Lung (tissue), 12 donors: ENCODE measurements around the gene CCR3. TPM values are rescaled to one million over a fixed set of nuclear protein-coding genes. Genes with fewer than 3 reads are reported as not detected.

Experiments
- ATAC-seq: fragments of 200-7000 bp; cut with Tn5 transposase; one replicate; pipeline ENCODE4 v1.9.1; 2020; ENCODE audit warnings: moderate number of reproducible peaks; ENCODE audit not compliant: insufficient read depth, low FRiP score
- DNase-seq, 3 donors: peaks; one replicate each; pipeline ENCODE4 v3.0.0-alpha.2; 2013 to 2017
- H3K27ac ChIP-seq, 2 donors: one replicate each; pipeline ENCODE4 v1.5.1; 2013; ENCODE audit warnings: mild to moderate bottlenecking in 2 of 2, moderate library complexity in 2 of 2, control low read depth in 1 of 2, inconsistent platforms in 1 of 2, low read depth in 1 of 2, low read length in 1 of 2
- H3K27me3 ChIP-seq, 3 donors: one replicate each; pipeline ENCODE4 v1.5.1; 2013; ENCODE audit warnings: low read length in 2 of 3; ENCODE audit not compliant: control insufficient read depth in 3 of 3, insufficient read depth in 3 of 3
- H3K36me3 ChIP-seq, 4 donors: one replicate each; pipeline ENCODE4 v1.5.1; 2013; ENCODE audit warnings: low read length in 4 of 4, mild to moderate bottlenecking in 1 of 4, moderate library complexity in 1 of 4; ENCODE audit not compliant: control insufficient read depth in 4 of 4, insufficient read depth in 4 of 4
- H3K4me1 ChIP-seq, 5 donors: one replicate each; pipeline ENCODE4 v1.5.1; 2013; ENCODE audit warnings: low read length in 5 of 5, mild to moderate bottlenecking in 2 of 5, moderate library complexity in 1 of 5; ENCODE audit not compliant: control insufficient read depth in 5 of 5, insufficient read depth in 5 of 5
- H3K4me3 ChIP-seq: one replicate; pipeline ENCODE4 v1.5.1; 2013; ENCODE audit warnings: mild to moderate bottlenecking, control low read depth, moderate library complexity
- H3K9ac ChIP-seq, 2 donors: one replicate each; pipeline ENCODE4 v1.5.1; 2013; ENCODE audit warnings: low read length in 2 of 2, control low read depth in 1 of 2; ENCODE audit not compliant: insufficient read depth in 1 of 2
- H3K9me3 ChIP-seq, 4 donors: one replicate each; pipeline ENCODE4 v1.5.1; 2013; ENCODE audit warnings: low read length in 3 of 4, mild to moderate bottlenecking in 1 of 4, moderate library complexity in 1 of 4; ENCODE audit not compliant: control insufficient read depth in 4 of 4, insufficient read depth in 3 of 4
- CTCF ChIP-seq: IDR thresholded peaks from 2 replicates; pipeline ENCODE4 v1.5.1; 2012; ENCODE audit warnings: mild to moderate bottlenecking; ENCODE audit errors: control extremely low read depth, extremely low read depth
- WGBS, 2 donors: extraction: QIAGEN DNeasy Blood & Tissue Kit; methylation state at CpG; one replicate each; pipeline ENCODE4 v1.1.7; 2013; 5-methylcytosine and 5-hydroxymethylcytosine counted together
- polyA plus RNA-seq, 2 donors: library from polyadenylated mRNA; stranded (reverse); fragments of 200-250 nt; gene quantifications; one replicate each; pipeline ENCODE4 v1.2.1, GENCODE V29; 2013
- total RNA-seq, 2 donors: library from RNA; depleted of rRNA in 1 of 2; stranded (reverse); fragments of >200 nt in 1 of 2; gene quantifications; one replicate each; pipeline ENCODE4 v1.2.1, GENCODE V29; 2014 to 2021
- donor health status: control.
- donor health status: control.
- donor health status: Bipolar disorder and iron deficiency.
- donor health status: healthy.
- donor health status: DM: yes; HTN: yes; CAD: no.

CCR3 gene
- total and polyA plus RNA-seq, 4 donors = 0.15 to 0.88 (median 0.31) TPM; not detected in 1

- no peak for ATAC-seq
- no peak overlapping the region for H3K9ac ChIP-seq
- H3K27ac ChIP-seq = no peak overlapping the region
- no peaks in the 10 kb centered on the region for H3K9me3 ChIP-seq
- no peak for DNase-seq
- no peak for TF ChIP-seq CTCF
- H3K36me3 ChIP-seq = no peaks in the 10 kb centered on the region
- no peak overlapping the region for H3K4me3 ChIP-seq
- H3K4me1 ChIP-seq = peaks cover 0 to 26% (median 7%) of the 10 kb centered on the region in 5 donors
- no peaks in the 10 kb centered on the region for H3K27me3 ChIP-seq
- 64 to 71% methylated on average over 3 of the region's 3 CpGs for WGBS, 2 donors
Observed at GRCh38 chr3:46209746-46210470, 32.4 kb upstream of the CCR3 start.

GRCh38 chr3:46212101-46212500 is 30.2 kb upstream of the CCR3 start:
- no peaks in the 10 kb centered on the region for H3K27me3 ChIP-seq
- no peak overlapping the region for H3K27ac ChIP-seq
- no peak overlapping the region for H3K9ac ChIP-seq
- H3K9me3 ChIP-seq = no peaks in the 10 kb centered on the region
- ATAC-seq (no peak), DNase-seq (no peak)
- no peaks in the 10 kb centered on the region for H3K36me3 ChIP-seq
- H3K4me1 ChIP-seq = peaks cover 0 to 28% (median 10%) of the 10 kb centered on the region in 5 donors
- TF ChIP-seq CTCF = no peak
- 72 to 85% methylated on average over 6 of the region's 6 CpGs for WGBS, 2 donors
- H3K4me3 ChIP-seq = no peak overlapping the region

GRCh38 chr3:46213201-46213600 is 29.1 kb upstream of the CCR3 start:
- Histone ChIP-seq H3K4me3 (no peak overlapping the region), H3K9ac (no peak overlapping the region), H3K36me3 (no peaks in the 10 kb centered on the region), H3K4me1 (peaks cover 0 to 20% (median 10%) of the 10 kb centered on the region in 5 donors), H3K27ac (no peak overlapping the region), H3K27me3 (no peaks in the 10 kb centered on the region), H3K9me3 (no peaks in the 10 kb centered on the region)
- no peak for TF ChIP-seq CTCF
- 31 to 57% methylated on average over 4 of the region's 4 CpGs for WGBS, 2 donors
- ATAC-seq (no peak), DNase-seq (no peak)
